Measurements from ENCODE around the gene TRIP6.
"Not testable (repeated sequence)": the region's sequence is repeated elsewhere in the genome, so short reads cannot be mapped to it uniquely, and the experiment has no call there.

The TRIP6 gene

DNA sequence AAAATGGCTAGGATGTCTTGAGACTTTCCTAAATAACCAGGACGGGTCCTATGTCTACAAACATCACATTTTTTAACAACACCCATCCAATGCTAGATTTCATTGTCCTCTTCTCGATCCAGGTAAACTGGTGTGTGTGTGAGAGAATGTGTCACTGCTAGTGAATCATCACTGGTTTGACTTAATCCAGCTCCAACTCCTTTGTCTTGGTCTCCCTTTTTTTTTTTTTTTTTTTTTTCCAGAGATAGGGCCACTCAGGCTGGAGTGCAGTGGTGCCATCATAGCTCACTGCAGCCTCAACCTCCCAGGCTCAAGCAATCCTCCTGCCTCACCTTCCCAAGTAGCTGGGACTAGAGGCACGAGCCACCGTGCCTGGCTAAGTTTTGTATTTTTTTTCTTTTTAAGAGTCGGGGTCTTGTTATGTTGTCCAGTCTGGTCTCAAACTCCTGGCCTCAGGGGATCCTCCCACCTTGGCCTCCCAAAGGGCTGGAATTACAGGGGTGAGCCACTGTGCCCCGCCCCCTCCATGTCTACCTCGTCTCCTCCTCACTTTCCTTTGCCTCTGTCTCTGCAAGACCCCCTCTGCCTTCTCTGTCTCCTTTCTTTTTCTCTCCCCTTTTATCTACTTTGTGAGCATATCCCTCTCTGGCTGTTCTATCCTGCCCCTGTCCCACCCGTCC is 24.5 kb downstream of the TRIP6 start:
- no peak for DNase-seq

DNA sequence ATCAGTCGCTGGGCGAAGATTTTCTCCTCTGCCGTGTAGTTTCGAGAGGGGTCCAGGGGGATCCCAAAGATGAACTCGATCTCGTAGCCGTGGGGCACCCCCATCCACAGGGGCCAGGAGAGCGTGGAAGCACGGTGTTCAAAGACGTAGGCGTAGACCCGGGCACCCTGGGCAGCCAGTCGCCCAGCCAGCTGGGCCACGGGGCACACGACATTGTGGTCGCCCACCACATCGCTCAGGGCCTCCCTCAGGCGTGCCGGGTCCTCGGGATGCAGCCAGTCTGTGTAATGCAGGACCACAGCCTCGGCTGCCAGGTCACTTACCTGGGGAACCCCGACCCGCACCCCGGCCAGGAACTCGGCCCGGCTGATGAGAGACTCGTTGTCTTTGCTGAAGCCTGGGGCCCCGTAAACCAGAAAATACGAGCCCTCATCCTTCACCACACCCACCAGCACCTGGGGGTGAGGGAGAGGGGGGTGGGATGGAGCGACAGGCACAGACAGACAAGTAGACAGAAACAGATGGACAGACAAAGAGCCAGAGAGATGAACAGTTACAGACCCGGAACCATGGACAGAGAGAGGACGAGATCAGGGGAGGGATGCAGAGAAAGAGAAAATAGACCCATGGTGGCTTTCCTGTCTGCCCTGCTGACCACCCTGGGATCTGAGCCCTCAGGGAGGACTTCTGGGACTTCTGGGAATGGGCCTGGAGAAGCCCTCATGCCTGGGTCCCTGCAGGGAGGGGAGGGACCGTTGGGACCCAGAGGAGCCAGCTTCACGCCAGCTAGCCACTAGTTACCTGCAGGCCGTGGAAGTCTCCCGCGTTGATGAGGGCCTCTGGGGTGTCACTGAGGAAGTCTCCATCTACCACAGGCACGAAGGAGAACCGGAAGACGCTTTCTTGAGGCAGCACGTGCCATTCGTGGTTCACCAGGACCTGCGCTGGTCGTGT is 25.5 kb downstream of the TRIP6 start:
- peak; percentile 34 for DNase-seq

DNA sequence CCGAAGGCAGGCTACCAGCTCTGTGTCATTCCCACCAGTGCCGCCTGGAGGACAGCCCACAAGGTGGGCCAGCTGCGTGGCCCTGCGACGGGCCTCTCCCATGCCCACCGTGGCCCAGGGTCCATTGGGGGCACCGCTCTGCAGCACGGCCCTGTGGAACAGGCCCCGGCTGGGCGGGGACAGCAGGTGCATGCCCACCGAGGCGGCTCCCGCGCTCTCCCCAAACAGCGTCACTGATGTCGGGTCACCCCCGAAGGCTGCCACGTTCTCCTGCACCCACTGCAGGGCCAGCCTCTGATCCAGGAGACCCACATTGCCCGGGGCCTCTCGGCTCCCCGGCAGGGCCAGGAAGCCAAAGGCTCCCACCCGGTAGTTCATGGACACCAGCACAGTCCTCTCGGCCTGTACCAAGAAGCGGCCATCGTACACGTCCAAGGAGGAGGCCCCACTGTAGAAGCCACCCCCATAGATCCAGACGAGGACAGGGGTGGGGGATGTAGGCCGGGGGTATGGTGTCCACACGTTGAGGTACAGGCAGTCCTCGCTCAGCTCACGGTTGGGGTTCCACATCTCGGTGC is 26.2 kb downstream of the TRIP6 start:
- DNase-seq, result no peak

DNA sequence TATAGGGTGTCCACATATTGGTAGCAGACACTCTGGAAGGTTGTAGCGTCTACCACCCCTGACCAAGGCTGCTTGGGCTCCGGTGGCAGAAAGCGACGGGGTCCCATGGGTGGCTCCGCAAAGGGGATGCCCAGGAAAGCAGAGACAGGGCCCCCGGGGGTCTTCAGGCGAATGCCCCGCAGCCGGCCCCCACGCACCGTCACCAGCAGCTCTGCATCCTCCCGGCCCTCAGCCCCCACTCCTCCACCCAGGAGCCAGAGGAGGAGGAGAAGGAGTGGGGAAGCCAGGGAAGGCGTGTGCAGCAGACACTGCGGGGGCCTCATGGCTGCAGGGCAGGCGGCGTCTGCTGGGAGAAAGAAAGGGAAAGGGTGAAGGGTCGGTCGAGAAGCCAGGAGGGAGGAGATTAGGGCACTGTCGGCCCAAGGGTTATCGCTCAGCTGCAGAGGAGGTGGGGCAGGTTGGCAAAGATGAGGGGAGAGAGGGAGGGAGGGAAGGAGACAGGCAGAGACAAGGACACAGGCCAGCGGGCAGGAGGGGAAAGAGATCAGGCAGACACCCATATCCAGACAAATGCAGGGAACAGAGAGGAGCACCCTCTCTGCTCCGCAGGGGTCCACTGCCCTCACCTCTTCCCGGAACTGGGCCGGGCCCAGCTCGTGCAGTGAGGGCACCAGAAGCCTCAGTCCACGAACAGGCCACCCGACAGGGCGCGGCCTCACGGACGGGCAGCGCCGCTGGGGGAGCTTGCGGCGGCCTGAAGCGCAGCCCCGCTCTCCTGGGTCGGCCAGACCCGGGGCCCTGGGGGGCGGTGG is 26.9 kb downstream of the TRIP6 start:
- DNase-seq, result no peak

DNA sequence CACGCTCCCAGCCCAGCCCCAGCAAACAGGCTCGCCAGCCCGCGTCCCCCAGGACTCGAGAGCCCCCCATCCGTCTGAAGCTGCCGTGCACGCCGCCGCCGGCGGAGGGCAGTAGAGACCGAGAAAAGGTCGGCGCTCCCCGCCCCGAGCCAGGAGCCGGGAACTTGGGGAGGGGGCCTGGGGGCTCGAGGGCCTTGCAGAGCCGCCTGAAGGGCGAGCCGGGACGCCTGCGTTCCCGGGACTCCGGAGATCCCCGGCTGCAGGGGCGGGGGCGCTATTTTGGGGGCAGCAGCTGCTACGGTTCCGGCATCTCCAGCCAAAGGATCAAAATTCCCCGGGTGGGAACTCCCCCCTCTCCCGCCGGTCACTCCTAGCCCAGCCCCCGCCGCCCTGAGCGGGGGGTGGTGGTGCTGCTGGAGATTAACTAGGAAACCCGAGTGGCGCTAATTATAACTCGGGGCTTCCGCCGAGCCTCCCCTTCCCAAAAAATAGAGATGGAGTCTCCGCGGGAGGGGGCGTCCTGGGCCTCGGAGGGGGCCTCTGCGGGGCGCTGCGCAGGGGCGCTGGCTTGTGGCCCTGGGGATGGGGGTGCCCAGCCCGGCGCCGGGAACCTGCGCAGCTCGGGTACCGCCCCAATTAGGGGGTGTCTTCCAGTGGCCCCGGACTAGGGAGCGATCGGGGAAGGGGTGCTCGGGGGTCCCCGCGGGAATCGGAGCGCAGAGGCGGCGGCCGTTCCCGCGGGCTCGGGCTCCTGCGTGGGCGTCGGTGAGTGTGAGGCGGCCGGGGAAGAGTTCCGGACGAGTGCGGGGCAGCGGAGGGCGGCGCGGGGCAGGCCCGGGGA is 27.9 kb downstream of the TRIP6 start:
- no peak for DNase-seq

DNA sequence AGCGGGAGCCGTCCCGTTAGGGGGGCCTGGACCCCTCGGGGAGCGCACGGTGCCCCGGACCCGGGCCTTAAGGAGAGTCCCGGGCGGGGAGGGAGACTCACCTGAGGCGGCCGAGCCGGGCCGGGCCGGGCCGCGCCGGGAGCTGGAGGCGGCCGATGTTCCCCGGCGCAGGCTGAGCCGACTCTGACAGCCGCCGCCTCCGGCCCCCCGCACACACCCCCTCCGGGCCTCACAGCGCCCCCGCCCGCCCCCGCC is 28.4 kb downstream of the TRIP6 start, which contains the start of gene ACHE:
ACHE (minus strand) TSS at position 188 of the 255 bp plus-strand sequence. CDS start 1,656 bp downstream, outside the sequence.
- no peak for DNase-seq

DNA sequence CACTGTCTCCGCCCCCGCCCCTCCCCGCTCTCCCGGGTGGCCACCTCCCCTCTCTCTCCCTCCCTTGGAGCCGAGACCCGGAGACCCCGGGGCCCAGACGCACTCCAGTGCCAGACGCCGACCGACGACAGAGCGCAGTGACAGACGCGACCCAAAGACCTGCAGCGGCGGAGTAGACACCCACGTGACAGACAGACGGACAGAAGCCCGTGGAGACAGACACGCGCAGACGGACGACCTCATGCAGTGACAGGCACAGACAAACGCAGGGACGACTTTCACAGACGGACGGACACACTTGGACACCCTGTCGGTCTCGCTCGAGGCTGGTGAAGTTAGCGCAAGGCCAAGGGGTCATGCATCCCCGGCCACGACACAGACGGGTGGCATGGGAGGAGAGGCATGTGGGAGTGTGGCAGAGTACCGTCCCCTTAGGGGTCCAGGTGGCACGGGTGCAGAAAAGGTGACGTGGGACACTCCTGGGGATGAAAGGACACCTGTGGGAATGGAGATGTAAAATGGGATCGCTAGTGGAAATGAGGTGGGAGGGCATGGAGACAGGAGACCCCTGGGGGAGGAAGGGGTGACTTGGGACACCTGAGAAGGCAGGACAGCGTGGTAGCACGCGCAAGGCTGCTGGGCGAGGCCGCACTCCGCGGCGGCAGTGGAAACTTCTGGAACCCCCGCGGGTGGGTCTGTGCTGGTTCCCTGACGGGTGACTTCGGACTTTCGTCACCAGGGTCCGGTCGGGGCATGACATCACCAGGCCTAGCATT is 29.0 kb downstream of the TRIP6 start:
- no peak for DNase-seq

DNA sequence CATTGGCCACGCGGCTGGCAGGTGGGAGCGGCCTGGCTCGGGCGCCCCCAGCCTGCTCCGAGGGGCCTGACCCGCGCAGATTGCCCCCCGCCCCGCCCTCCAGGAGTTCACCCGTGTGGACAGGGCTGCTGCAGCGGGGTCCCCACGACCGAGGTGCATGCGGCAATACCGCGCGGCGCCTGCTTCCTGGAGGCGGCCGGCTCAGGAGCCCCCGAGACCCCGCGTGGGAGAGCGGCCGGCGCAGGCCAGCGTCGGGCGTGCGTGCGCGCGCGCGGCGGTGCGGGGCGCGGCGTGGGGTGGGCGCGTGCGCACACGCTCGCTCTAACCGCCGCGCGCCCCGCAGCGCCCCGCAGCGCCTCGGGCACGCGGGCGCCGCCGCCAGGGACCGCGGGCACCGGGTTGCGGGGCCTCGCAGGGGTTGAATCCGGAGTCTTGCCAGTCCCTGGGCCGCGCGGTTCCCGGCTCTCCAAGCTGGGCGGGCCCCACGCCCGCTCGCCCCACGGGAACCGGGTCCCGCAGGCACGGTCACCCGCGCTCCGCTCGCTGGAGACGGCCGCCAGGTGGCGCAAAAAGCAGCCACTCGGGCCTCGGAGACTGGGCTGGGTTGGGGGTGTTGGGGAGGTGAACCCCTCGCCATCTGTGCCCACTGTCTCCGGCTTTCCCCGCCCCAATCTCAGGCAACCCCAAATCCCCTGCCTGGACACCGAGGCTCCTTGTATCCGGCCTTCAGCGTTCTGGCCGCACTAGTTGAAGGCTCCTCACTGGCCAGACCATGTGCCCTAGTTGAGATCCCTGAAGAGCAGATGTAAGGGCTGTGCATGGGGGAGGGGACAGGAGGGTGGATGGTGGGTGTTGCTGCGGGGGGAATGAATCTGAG is 29.8 kb downstream of the TRIP6 start:
- peak; percentile 18 for DNase-seq

DNA sequence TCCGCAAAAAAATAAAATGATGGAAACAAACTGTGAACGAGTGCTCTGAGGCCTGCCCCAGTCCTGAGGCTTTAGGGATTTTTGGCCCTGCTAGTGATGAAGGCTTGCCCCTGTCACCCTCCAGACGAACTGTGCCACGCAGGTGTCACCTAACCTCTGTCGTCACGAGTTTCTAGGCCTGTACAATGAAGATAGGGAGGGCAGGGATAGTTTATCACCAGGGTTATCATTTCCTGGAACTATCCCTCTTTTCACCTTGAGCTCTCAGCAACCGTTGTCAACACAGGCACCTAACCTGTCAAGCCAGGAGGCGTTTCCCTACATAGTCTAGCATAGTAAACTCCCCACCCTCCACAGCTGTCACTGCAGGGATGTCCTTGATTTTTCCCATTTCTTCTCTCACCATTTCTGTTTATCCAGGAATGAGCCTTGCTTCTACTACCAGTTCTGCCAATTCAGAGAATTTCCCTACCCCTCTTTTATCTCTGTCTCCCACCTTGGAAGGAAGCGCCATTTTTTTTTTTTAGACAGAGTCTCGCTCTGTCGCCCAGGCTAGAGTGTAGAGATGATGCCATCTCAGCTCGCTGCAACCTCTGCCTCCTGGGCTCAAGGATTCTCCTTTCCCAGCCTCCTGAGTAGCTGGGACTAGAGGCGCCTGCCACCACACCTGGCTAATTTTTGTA is 30.7 kb downstream of the TRIP6 start:
- no peak for DNase-seq

DNA sequence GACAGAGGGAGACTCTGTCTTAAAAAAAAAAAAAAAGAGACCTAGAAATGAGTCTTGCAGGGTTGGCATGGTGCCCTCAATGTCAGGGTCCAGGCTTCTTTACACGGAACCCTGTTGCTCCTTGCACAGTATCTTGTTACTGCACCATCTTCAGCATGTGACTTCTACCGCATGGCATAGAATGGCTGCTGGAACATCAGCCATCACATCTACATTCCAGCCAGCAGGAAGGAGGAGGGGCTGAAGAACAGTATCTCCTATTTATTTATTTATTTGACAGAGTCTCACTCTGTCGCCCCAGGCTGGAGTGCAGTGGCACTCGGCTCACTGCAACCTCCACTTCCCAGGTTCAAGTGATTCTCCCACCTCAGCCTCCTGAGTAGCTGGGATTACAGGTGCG is 32.2 kb downstream of the TRIP6 start:
- no peak for DNase-seq

DNA sequence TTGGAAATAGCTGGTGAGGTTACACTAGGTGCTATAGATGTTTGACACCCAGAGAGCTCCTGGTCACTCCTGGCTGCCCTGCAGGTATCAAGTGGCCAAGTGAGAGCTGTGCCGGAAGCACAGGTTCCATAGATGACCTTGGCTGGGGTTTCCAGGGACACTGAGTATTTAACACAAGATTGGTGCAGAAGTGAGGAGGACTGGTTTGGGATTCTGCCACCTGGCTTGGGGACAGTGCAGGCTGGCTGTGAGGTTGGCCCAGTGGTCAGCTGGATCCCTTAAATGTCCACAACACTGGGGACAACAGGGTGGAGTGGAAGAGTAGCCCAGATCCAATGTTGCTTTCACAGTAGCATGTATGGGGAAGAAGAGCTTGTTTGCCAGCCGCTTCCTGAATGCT is 33.8 kb downstream of the TRIP6 start:
- DNase-seq, result no peak

DNA sequence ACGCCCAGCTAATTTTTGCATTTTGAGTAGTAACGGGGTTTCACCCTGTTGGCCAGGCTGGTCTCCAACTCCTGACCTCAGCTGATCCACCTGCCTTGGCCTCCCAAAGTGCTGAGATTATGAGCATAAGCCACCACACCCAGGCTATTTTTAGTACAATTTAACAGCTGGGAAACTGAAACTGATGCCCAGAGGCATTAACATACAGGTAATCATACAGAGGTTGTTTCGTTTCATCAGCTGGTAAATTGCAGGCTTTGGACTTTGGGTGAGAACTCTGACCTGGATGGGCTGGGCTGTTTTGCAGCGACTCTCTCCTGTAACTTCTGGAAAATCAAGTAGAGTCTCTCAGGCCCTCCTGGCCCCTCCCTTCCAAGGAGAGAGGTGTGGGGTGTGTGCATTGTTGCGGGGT is 34.7 kb downstream of the TRIP6 start:
- no peak for DNase-seq

DNA sequence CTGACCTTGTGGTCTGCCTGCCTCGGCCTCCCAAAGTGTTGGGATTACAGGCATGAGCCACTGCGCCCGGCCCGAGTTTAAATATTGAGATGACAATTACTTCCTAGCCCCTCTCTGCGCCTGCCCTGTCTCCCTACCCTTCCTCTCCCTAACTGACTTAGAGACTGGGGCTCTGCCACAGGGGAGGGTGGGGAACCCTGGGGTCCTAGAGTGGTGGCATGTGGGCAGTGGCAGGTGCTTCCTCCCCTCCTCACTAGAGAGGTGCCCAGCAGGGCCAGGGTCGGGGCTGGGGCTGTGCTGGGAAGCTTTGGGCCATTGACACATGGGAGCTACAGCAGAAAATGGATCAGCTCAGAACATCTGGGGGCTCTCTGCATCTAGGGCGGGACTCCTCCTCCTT is 35.5 kb downstream of the TRIP6 start:
- no peak for DNase-seq

DNA sequence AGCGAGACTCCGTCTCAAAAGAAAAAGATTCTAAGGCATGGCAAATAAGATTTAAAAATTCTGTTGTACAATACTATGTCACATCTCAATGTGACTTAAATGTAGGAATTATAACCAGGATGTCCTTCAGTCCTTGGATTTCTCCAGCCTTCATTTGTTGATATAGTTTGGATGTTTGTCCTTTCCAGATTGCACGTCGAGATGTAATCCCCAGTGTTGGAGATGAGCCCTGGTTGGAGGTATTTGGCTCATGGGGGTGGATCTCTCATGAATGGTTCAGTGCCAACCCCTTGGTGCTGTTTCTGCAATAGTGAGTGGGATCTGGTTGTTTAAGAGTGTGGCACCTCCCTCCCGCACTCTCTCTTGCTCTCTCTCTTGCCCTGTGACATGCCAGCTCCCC is 41.3 kb downstream of the TRIP6 start:
- DNase-seq, result no peak

DNA sequence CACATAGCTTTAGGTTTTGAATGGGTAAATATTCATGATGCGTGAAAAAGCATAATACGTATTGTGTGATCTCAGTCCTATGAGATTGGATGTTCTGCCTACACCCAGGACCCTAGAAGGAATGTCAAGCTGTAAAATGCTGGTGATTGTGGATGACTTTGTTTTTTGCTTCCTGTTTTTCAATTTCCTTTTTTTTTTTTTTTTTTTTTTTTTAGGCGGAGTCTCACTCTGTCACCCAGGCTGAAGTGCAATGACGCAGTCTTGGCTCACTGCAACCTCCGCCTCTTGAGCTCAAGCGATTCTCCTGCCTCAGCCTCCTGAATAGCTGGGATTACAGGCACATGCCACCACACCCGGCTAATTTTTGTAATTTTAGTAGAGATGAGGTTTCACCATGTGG is 43.3 kb downstream of the TRIP6 start:
- DNase-seq, result peak; percentile 73

DNA sequence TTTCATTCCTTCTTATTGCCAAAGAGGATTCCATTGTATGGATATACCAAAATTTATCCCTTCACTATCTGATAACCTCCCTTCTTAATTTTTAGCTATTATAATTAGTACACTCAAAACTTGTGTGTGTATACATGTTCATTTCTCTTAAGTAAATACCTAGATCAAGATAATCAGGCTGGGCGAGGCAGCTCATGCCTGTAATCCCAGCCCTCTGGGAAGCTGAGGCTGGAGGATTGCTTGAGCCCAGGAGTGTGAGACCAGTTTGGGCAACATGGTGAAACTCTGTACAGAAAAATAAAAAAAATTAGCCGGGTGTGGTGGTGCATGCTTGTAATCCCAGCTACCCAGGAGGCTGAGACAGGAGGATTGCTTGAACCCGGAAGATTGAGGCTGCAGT is 44.3 kb downstream of the TRIP6 start:
- DNase-seq, result no peak

DNA sequence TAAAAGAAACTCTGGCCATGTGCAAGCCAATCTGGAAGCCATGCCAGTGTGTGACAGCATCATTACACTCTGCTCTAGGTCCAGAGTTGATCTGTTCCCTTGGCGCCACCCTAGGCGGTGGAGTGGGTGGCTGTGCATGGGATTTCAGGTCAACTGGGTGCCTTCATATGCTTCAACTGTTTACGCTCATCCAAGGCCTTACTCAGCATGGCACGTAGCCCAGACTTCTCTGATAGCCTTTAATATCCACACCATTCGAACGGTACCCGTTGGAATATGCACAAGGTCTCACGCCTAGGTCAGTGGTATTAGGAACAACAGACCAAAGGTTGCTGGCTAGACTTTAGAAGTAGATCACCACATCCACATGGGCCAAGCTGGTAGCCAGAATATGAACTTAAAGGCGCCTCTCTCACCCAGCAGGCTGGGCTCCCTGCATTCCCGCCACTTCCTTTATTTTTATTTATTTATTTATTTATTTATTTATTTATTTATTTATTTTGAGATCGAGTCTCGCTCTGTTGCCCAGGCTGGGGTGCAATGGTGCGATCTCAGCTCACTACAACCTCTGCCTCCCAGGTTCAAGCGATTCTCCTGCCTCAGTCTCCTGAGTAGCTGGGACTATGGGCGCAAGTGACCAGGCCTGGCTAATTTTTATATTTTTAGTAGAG is 47.2 kb downstream of the TRIP6 start:
- no peak for DNase-seq

DNA sequence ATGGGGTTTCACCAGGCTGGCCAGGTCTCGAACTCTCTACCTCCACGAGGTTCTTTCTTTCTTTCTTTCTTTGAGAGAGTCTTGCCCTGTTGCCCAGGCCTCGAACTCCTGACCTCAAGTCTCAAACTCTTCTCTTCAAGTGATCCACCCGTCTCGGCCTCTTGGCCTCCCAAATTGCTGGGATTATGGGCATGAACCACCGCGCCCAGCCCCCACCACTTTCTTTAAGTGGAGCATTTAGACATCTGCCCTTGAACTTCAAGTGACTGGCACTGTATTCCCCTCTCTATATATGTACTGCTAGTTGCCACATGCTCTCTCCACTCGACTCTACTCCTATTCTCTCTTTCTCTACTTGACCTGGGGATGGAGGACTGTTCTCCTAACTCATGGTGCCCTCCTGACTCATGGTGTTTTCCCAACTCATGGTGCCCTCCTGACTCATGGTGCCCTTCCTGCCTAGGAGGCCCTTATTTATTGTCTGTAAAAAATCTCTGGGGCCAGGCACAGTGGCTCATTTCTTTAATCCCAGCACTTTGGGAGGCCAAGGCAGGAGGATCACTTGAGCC is 47.8 kb downstream of the TRIP6 start:
- DNase-seq, result no peak

DNA sequence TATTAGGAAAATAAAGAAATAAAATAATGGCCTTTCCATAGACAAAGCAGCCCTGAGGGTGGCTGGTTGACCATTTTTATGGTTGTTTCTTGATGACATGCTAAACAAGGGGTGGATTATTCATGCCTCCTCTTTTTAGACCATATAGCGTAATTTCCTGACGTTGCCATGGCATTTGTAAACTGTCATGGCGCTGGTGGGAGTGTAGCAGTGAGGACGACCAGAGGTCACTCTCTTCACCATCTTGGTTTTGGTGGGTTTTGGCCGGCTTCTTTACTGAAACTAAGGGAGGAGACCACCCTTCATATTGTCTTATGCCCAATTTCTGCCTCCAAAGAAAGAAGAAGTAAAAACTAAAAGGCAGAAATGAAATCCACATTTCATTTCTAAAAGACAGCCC is 52.1 kb downstream of the TRIP6 start:
- DNase-seq, result not testable (repeated sequence)

All from MV-4-11 (cell line).